Islet of Langerhans (tissue), 1 donor: ENCODE measurements around the gene NDUFB6.

Experiments used
- FAIRE-seq: peaks from one replicate; lab custom pipeline; 2011; peaks lifted over from hg19 to GRCh38; lab: Jason Lieb, UNC

Gene NDUFB6

DNA sequence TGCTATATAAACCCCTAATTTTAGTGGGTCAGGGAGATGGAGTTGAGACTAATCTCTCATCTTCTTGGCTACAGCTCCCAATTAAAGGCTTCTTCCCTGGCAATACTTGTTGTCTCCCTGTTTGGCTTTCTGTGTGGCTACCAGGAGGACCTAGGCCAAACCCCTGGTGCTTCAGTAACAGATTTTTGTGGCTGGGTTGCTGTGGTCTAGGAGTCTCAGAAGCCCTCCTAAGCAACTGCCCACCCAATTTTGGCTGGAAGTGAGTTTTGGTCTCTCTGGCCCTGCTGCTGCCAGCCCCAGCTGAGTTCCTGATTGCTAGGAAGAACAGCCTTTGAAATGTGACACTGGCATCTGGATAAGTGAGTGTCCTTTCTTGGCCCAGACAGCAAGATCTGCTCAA, 56.7 kb downstream of the NDUFB6 start:
- no peak for FAIRE-seq

GRCh38 chr9:32508728-32509127, 64.2 kb downstream of the NDUFB6 start:
- no peak for FAIRE-seq

GRCh38 chr9:32503008-32503407, 70.0 kb downstream of the NDUFB6 start:
- FAIRE-seq = no peak
